ENCODE data around the gene BCL11A. TPM values are rescaled to one million over a fixed set of nuclear protein-coding genes. Genes with fewer than 3 reads are reported as not detected.

Gene BCL11A
- polyA plus RNA-seq, 3 donors from 2014 or later: 0.14 to 0.69 (median 0.29) TPM

DNA sequence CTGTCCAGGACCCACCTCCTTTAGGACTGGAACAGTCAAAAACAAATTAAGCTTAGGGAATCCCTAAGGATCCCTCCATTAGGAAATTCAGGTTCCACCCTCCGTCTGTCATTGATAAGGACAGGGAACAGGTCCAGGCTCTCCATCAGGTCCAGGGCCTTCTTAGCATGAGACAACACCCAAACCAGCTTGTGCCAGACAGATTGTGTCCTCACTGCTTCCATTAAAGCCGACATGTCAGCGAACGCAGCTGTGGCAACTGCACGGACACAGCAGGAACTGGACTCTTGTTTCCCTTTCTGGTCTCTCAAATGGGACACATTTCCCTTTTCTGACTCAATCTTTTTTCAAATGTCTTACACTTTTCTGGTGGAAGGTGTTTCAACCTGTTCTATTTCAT lies 81.4 kb downstream of the BCL11A start:
- H3K27me3 Mint-ChIP-seq (ENCODE audit: low read depth in 3 of 3): peaks cover 0 to 8% (median 2%) of the 10 kb centered on the region in 3 donors
- no peak overlapping the region for H3K4me3 Mint-ChIP-seq
- peaks cover 0 to 2% of the 10 kb centered on the region in 2 donors for H3K4me1 Mint-ChIP-seq
- no peaks in the 10 kb centered on the region for H3K36me3 Mint-ChIP-seq
- H3K27ac Mint-ChIP-seq: no peak overlapping the region
- DNase-seq: no peak
- no peaks in the 10 kb centered on the region for H3K9me3 Mint-ChIP-seq

DNA sequence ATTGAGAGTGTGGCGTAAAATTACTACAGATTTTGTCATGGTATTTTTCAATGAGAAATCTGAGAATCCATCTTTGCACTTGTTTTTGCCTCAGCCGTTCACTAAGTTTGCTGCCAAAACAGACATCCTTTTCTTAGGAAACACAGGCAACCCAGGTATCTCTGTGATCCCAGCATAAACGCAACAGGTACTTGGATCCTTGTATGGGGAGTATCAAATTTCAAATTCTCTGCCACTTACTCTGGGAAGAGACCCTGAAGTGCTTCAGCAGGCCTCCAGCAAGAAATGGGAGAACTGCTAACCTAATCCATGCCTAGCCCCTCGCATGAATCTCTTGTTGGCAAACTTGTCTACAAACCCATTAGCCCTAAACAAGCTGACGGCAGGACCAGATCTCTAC lies 83.1 kb downstream of the BCL11A start:
- no peak for DNase-seq
- Mint-ChIP-seq H3K4me3 (no peak overlapping the region), H3K9me3 (no peaks in the 10 kb centered on the region), H3K27me3 (ENCODE audit: low read depth in 3 of 3) (peaks cover 0 to 14% (median 2%) of the 10 kb centered on the region in 3 donors), H3K4me1 (peaks cover 0 to 2% of the 10 kb centered on the region in 2 donors), H3K36me3 (no peaks in the 10 kb centered on the region), H3K27ac (no peak overlapping the region)

DNA sequence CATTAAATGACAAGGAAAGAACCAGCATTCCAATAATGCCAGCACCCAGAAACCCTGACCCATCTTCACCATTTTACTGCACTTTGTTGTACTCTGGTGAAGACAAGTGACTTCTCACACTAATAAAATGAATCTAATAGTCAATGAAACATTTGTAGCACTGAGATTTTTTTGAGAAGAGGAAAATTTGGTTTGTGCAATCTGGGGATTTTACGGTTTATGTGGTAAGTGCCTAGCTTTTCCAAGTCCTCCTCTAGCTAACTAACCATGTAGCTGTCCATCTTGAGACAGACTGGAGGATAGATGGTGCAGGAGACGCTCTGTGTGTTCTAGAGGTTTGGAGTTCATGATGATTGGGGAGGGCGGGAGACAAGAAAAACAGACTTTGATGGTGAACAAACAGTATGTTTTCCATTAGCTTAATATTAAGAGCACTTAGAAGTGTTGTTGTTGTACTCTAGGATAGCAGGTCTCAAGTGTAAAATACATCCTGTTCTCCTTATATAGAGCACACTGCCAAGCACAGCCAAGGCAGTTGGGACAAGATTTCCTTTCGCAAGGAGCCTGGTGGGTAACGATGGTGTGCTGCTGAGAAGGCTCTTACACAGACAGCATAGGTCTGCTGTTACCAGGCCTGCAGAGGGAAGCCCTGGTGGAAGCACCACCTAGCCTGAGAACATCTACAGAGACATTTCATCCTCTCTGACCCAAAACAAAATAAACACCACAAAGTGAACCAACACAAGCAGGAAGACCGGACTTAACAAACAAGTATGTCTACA lies 83.7 kb downstream of the BCL11A start:
- Mint-ChIP-seq H3K36me3 (no peaks in the 10 kb centered on the region), H3K9me3 (no peaks in the 10 kb centered on the region), H3K4me1 (peaks cover 0 to 2% of the 10 kb centered on the region in 2 donors), H3K27me3 (ENCODE audit: low read depth in 3 of 3) (peaks cover 0 to 14% (median 2%) of the 10 kb centered on the region in 3 donors), H3K4me3 (no peak overlapping the region), H3K27ac (no peak overlapping the region)
- no peak for DNase-seq

DNA sequence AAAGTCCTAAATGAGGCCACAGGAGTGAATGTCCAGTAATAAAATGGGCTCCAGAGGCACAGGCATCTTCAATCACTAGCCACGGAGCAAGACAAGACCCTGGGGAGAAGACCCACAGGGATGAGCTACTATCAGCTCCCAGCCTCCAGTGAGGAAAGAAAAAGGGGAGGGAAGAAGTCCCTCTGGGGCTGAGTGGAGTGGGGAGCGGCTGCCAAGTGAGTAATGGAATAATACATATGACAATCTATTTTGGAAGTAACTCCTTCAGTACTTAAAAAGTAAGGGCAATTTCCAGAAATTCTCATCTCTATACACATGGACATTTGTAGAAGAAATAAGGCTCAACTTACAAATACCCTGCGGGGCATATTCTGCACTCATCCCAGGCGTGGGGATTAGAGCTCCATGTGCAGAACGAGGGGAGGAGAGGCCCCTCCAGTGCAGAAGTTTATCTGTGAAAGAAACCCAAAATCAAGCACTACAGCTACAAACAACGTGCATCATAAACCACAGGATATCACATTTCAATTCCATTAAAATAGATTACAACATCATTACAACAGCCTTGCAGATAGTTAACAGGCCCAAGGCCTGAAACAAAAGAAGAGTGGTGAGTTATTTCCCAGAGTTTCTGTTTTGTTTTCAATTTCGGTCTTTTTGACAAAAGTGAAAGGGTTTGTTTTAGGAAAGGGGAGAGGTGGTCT lies 84.9 kb downstream of the BCL11A start:
- no peak overlapping the region for H3K27ac Mint-ChIP-seq
- peaks cover 0 to 8% (median 2%) of the 10 kb centered on the region in 3 donors for H3K27me3 Mint-ChIP-seq (ENCODE audit: low read depth in 3 of 3)
- DNase-seq: no peak

DNA sequence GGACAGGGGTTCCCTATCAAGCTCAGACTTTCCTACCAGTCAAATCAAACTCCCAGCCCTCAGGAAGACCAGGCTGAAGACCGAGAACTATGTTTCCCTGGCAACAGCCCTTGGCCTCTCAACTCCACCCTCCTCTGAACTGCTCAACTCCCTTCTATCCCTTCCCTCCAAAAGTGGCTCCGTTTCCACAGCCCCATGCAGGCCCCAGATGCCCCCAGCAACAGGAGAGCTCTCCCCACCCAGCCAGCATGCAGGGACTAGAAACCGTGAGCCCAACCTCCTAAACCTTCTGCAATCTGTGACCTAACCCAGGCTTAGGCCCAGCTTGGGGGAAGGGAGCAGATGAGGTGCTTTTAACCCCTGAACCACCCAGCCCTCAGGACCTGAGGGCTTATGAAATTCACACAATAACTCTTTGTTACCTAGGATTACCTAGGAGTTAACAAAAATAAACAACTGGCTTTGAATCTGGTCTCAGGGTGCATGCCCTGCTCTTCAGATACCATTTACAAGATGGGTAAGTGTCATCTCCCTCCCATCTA lies 87.2 kb downstream of the BCL11A start:
- Mint-ChIP-seq H3K4me3 (peak overlapping the region in 1 of 5 donors; percentile 9), H3K36me3 (no peaks in the 10 kb centered on the region), H3K4me1 (peaks cover 0 to 2% of the 10 kb centered on the region in 2 donors), H3K27me3 (ENCODE audit: low read depth in 3 of 3) (peaks cover 2 to 10% (median 5%) of the 10 kb centered on the region in 3 donors), H3K9me3 (no peaks in the 10 kb centered on the region), H3K27ac (no peak overlapping the region)
- no peak for DNase-seq

More for the DNA sequence above, 84.9 kb downstream of the BCL11A start:
- Mint-ChIP-seq H3K4me3 (no peak overlapping the region), H3K9me3 (no peaks in the 10 kb centered on the region), H3K36me3 (no peaks in the 10 kb centered on the region), H3K4me1 (peaks cover 0 to 2% of the 10 kb centered on the region in 2 donors)

DNA sequence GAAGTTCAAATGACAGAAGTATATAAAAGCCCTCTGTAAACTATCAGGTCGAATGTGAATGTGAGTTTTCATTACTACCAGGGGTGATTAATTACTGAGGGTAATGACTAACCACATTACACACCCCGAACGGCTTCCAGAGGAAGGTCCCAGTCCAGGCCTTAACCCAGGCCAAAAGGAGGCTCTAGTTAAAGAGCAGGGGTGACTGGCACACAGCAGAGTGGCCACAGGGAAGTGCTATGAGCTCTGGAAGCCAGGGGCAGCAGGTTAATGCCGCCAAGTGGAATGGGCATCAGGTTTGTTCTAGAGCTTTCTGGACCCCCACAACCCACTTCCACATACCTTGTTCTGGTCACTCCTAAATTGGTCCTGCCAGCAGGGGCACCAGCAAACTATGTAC lies 87.7 kb downstream of the BCL11A start:
- H3K36me3 Mint-ChIP-seq: no peaks in the 10 kb centered on the region
- no peak for DNase-seq
- H3K4me1 Mint-ChIP-seq: peaks cover 0 to 2% of the 10 kb centered on the region in 2 donors
- no peaks in the 10 kb centered on the region for H3K9me3 Mint-ChIP-seq
- no peak overlapping the region for H3K4me3 Mint-ChIP-seq
- peaks cover 2 to 10% (median 5%) of the 10 kb centered on the region in 3 donors for H3K27me3 Mint-ChIP-seq (ENCODE audit: low read depth in 3 of 3)
- no peak overlapping the region for H3K27ac Mint-ChIP-seq

DNA sequence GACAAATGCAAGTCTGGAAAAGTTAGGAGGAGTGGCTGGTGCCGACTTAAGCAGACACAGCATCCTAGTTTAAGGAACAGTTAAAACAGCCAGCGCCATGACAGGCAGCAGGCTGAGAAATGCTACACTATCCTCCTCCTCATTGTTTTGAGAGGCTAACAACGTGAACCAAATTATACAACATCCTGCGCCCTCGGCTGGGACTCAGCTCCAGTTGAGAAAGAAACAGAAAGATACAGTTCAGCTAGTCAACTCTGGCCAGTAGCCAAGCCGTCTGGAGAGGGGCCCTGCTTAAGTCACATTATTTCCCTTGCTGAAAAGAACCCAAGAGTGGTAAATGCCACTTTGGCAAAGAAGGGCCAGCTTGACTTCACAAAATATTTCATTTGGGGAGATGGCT lies 90.2 kb downstream of the BCL11A start:
- Mint-ChIP-seq H3K4me1 (no peaks in the 10 kb centered on the region), H3K4me3 (no peak overlapping the region), H3K27ac (no peak overlapping the region), H3K9me3 (no peaks in the 10 kb centered on the region), H3K27me3 (ENCODE audit: low read depth in 3 of 3) (peaks cover 0 to 7% (median 6%) of the 10 kb centered on the region in 3 donors), H3K36me3 (no peaks in the 10 kb centered on the region)
- no peak for DNase-seq

DNA sequence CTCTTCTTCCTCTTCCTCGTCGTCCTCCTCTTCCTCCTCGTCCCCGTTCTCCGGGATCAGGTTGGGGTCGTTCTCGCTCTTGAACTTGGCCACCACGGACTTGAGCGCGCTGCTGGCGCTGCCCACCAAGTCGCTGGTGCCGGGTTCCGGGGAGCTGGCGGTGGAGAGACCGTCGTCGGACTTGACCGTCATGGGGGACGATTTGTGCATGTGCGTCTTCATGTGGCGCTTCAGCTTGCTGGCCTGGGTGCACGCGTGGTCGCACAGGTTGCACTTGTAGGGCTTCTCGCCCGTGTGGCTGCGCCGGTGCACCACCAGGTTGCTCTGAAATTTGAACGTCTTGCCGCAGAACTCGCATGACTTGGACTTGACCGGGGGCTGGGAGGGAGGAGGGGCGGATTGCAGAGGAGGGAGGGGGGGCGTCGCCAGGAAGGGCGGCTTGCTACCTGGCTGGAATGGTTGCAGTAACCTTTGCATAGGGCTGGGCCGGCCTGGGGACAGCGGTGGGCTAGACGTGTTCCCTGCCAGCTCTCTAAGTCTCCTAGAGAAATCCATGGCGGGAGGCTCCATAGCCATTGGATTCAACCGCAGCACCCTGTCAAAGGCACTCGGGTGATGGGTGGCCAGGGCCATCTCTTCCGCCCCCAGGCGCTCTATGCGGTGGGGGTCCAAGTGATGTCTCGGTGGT lies 91.9 kb downstream of the BCL11A start:
- Mint-ChIP-seq H3K27ac (no peak overlapping the region), H3K27me3 (ENCODE audit: low read depth in 3 of 3) (peaks cover 0 to 6% (median 4%) of the 10 kb centered on the region in 3 donors), H3K4me1 (no peaks in the 10 kb centered on the region), H3K4me3 (no peak overlapping the region), H3K9me3 (no peaks in the 10 kb centered on the region), H3K36me3 (no peaks in the 10 kb centered on the region)
- DNase-seq: no peak

DNA sequence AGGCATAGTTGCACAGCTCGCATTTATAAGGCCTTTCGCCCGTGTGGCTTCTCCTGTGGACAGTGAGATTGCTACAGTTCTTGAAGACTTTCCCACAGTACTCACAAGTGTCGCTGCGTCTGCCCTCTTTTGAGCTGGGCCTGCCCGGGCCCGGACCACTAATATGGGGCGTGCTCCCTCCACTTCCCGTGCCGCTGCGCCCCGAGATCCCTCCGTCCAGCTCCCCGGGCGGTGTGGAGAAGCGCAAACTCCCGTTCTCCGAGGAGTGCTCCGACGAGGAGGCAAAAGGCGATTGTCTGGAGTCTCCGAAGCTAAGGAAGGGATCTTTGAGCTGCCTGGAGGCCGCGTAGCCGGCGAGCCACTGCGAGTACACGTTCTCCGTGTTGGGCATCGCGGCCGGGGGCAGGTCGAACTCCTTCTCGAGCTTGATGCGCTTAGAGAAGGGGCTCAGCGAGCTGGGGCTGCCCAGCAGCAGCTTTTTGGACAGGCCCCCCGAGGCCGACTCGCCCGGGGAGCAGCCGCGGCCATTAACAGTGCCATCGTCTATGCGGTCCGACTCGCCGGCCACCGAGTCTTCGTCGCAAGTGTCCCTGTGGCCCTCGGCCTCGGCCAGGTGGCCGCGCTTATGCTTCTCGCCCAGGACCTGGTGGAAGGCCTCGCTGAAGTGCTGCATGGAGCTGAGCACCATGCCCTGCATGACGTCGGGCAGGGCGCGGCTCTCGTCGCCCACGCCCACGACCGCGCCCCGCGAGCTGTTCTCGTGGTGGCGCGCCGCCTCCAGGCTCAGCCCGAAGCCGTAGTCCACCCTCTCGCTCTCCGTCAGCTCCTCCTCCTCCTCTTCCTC lies 92.7 kb downstream of the BCL11A start:
- H3K27ac Mint-ChIP-seq: no peak overlapping the region
- H3K27me3 Mint-ChIP-seq (ENCODE audit: low read depth in 3 of 3): peaks cover 0 to 8% (median 2%) of the 10 kb centered on the region in 3 donors
- no peaks in the 10 kb centered on the region for H3K36me3 Mint-ChIP-seq
- DNase-seq: no peak
- no peaks in the 10 kb centered on the region for H3K4me1 Mint-ChIP-seq
- no peaks in the 10 kb centered on the region for H3K9me3 Mint-ChIP-seq
- H3K4me3 Mint-ChIP-seq: no peak overlapping the region

DNA sequence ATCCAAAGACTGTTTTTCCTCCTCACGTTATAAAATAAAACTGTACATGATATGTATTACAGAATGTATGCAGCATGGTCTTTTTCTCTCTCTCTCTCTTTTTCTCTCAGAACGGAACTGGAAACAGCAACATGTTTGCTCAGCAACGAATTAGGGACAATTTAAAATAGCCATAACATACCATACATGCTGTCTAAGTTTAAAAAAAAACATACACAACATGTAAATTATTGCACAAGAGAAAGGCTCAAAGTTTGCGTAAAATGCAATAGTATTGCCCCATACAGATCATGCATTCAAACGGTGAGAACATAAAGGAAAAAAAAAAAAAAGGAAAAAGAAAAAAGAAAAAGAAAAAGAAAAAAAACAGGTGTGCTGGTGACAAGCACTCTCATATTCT lies 93.6 kb downstream of the BCL11A start:
- Mint-ChIP-seq H3K4me1 (no peaks in the 10 kb centered on the region), H3K27me3 (ENCODE audit: low read depth in 3 of 3) (peaks cover 0 to 8% (median 2%) of the 10 kb centered on the region in 3 donors), H3K27ac (no peak overlapping the region)

DNA sequence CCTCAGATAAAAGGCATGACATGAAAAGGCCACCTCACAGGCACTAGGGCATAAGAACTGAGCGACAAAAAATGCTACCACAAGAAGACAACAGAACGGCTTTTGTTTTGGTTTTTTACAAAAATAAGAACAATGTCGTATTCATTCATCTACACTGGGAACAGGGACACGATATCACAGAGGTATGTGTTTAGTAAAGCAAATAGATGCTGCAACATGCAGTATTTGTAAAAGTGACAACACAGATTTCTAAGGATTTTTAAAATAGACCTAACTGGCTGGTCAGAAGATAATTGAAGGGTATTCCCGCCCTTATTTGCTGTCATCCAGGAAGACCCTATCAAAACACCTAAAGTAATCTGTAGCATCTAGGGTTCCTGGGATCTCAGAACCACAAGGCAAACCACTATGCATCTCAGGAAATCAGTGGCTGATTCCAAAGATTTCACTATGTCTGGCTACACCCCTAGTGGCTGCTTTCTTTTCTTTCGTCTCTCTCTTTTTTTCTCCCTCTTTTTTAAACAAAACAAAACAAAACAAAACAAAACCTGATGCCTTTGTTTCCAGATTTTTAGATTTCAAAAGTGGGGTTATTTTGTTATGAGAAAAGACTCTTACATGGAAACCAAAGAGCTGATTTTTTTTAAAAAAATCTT lies 97.2 kb downstream of the BCL11A start:
- Mint-ChIP-seq H3K4me3 (no peak overlapping the region), H3K4me1 (no peaks in the 10 kb centered on the region), H3K27ac (no peak overlapping the region), H3K36me3 (no peaks in the 10 kb centered on the region), H3K9me3 (no peaks in the 10 kb centered on the region), H3K27me3 (ENCODE audit: low read depth in 3 of 3) (peaks cover 0 to 4% (median 1%) of the 10 kb centered on the region in 3 donors)
- DNase-seq: no peak

More for the DNA sequence above, 93.6 kb downstream of the BCL11A start:
- Mint-ChIP-seq H3K36me3 (no peaks in the 10 kb centered on the region), H3K9me3 (no peaks in the 10 kb centered on the region), H3K4me3 (no peak overlapping the region)
- no peak for DNase-seq

DNA sequence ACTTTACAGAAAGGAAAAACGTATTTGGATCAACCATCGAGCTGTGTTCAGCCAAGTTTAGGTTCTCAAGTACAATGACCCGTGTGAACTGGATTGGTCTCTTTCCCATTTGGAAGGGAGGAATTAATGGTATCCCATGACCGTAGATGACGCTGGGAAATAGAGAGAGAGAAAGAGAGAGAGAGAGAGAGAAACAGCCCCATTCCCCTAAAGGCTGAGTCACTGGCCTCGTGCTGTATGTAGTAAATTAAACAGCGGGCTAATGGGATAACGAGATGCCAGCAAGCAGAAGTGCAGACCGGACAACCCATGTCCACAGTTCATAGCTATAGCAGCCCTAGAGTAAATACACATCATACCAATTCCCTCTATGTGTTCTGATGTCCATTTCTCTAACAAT lies 99.6 kb downstream of the BCL11A start:
- Mint-ChIP-seq H3K36me3 (no peaks in the 10 kb centered on the region), H3K4me3 (no peak overlapping the region), H3K27ac (no peak overlapping the region), H3K27me3 (ENCODE audit: low read depth in 3 of 3) (peaks cover 0 to 8% (median 1%) of the 10 kb centered on the region in 3 donors), H3K4me1 (peaks cover 0 to 6% of the 10 kb centered on the region in 2 donors), H3K9me3 (no peaks in the 10 kb centered on the region)
- DNase-seq: no peak

DNA sequence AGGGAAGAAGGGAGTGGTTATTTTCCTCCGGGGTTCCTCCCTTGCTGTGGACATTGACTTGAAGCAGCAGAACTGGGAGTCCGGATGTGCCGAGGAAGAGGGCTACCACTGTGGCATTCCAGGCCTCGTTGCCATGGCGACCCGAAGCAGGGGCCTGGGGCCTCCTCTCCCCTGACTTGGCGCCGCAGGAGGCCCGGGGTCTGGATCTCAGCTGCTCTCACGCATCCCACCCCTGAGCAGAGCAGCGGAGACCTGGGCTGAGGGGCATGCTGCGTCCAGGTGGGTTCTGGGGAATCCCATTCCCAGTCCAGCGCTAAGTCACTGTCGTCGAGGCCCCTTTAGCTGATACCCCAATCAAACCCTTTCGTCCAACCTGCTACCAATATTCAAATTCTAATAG lies 100.2 kb downstream of the BCL11A start:
- Mint-ChIP-seq H3K27me3 (ENCODE audit: low read depth in 3 of 3) (peaks cover 0 to 8% (median 1%) of the 10 kb centered on the region in 3 donors), H3K4me3 (no peak overlapping the region), H3K9me3 (no peaks in the 10 kb centered on the region), H3K4me1 (peaks cover 0 to 6% of the 10 kb centered on the region in 2 donors), H3K27ac (no peak overlapping the region), H3K36me3 (no peaks in the 10 kb centered on the region)
- DNase-seq: no peak
